Limb (tissue), 2 donors: ENCODE measurements around the gene RGS3.
A peak's percentile ranks its signal among the peaks of the same experiment; 100 is the strongest.
"Not testable (repeated sequence)": the region's sequence is repeated elsewhere in the genome, so short reads cannot be mapped to it uniquely, and the experiment has no call there.

Source experiments
- DNase-seq, 2 donors: peaks; one replicate each; pipeline ENCODE4 v3.0.0-alpha.2; 2016; ENCODE audit errors: extremely low spot score in 2 of 2

Gene RGS3

GRCh38 chr9:113632776-113633590, 169.5 kb downstream of the RGS3 start:
- DNase-seq = peak in 1 of 2 donors; percentile 24

- peak in 1 of 2 donors; percentile 44 for DNase-seq
Observed at GRCh38 chr9:113633782-113634595, 170.5 kb downstream of the RGS3 start.

GRCh38 chr9:113634596-113635515, 171.3 kb downstream of the RGS3 start:
- peak in 1 of 2 donors; percentile 32 for DNase-seq

- DNase-seq = peak in 1 of 2 donors; percentile 19
Observed at GRCh38 chr9:113635586-113635985, 172.1 kb downstream of the RGS3 start.

- DNase-seq = peak in 1 of 2 donors; percentile 33
Observed at GRCh38 chr9:113636165-113636564, 172.6 kb downstream of the RGS3 start.

- peak in 1 of 2 donors; percentile 12 for DNase-seq
Observed at GRCh38 chr9:113636693-113637092, 173.2 kb downstream of the RGS3 start.

GRCh38 chr9:113638490-113638889, 175.0 kb downstream of the RGS3 start:
- DNase-seq = no peak

- DNase-seq = peak in 1 of 2 donors; percentile 28
Observed at GRCh38 chr9:113638897-113639296, 175.4 kb downstream of the RGS3 start.

- not testable (repeated sequence) for DNase-seq
Observed at GRCh38 chr9:113639411-113639970, 176.0 kb downstream of the RGS3 start.

- DNase-seq = no peak
Observed at GRCh38 chr9:113640418-113640817, 176.9 kb downstream of the RGS3 start.

GRCh38 chr9:113641100-113641885, 177.8 kb downstream of the RGS3 start:
- DNase-seq = no peak

- no peak for DNase-seq
Observed at GRCh38 chr9:113644321-113644720, 180.8 kb downstream of the RGS3 start.

GRCh38 chr9:113645227-113645977, 181.9 kb downstream of the RGS3 start:
- no peak for DNase-seq

GRCh38 chr9:113645978-113646253, 182.4 kb downstream of the RGS3 start:
- no peak for DNase-seq

- DNase-seq = no peak
Observed at GRCh38 chr9:113646491-113646890, 183.0 kb downstream of the RGS3 start.
